Lung (tissue), 16 donors: ENCODE data around the gene RTN4IP1. TPM values are rescaled to one million over a fixed set of nuclear protein-coding genes. Genes with fewer than 3 reads are reported as not detected.

Experiments
- ATAC-seq: fragments of 200-7000 bp; cut with Tn5 transposase; one replicate; pipeline ENCODE4 v1.9.1; 2020; ENCODE audit warnings: moderate number of reproducible peaks; ENCODE audit not compliant: insufficient read depth, low FRiP score
- DNase-seq, 3 donors: peaks; one replicate each; pipeline ENCODE4 v3.0.0-alpha.2; 2013 to 2017
- H3K27ac ChIP-seq, 2 donors: one replicate each; pipeline ENCODE4 v1.5.1; 2013; ENCODE audit warnings: mild to moderate bottlenecking in 2 of 2, moderate library complexity in 2 of 2, control low read depth in 1 of 2, inconsistent platforms in 1 of 2, low read depth in 1 of 2, low read length in 1 of 2
- H3K27me3 ChIP-seq, 3 donors: one replicate each; pipeline ENCODE4 v1.5.1; 2013; ENCODE audit warnings: low read length in 2 of 3; ENCODE audit not compliant: control insufficient read depth in 3 of 3, insufficient read depth in 3 of 3
- H3K36me3 ChIP-seq, 4 donors: one replicate each; pipeline ENCODE4 v1.5.1; 2013; ENCODE audit warnings: low read length in 4 of 4, mild to moderate bottlenecking in 1 of 4, moderate library complexity in 1 of 4; ENCODE audit not compliant: control insufficient read depth in 4 of 4, insufficient read depth in 4 of 4
- H3K4me1 ChIP-seq, 5 donors: one replicate each; pipeline ENCODE4 v1.5.1; 2013; ENCODE audit warnings: low read length in 5 of 5, mild to moderate bottlenecking in 2 of 5, moderate library complexity in 1 of 5; ENCODE audit not compliant: control insufficient read depth in 5 of 5, insufficient read depth in 5 of 5
- H3K4me3 ChIP-seq: one replicate; pipeline ENCODE4 v1.5.1; 2013; ENCODE audit warnings: mild to moderate bottlenecking, control low read depth, moderate library complexity
- H3K9ac ChIP-seq, 2 donors: one replicate each; pipeline ENCODE4 v1.5.1; 2013; ENCODE audit warnings: low read length in 2 of 2, control low read depth in 1 of 2; ENCODE audit not compliant: insufficient read depth in 1 of 2
- H3K9me3 ChIP-seq, 4 donors: one replicate each; pipeline ENCODE4 v1.5.1; 2013; ENCODE audit warnings: low read length in 3 of 4, mild to moderate bottlenecking in 1 of 4, moderate library complexity in 1 of 4; ENCODE audit not compliant: control insufficient read depth in 4 of 4, insufficient read depth in 3 of 4
- CTCF ChIP-seq: IDR thresholded peaks from 2 replicates; pipeline ENCODE4 v1.5.1; 2012; ENCODE audit warnings: mild to moderate bottlenecking; ENCODE audit errors: control extremely low read depth, extremely low read depth
- WGBS, 2 donors: extraction: QIAGEN DNeasy Blood & Tissue Kit; methylation state at CpG; one replicate each; pipeline ENCODE4 v1.1.7; 2013; 5-methylcytosine and 5-hydroxymethylcytosine counted together
- long read RNA-seq, 5 donors: transcript quantifications; one replicate each; lab custom pipeline, GENCODE V29; 2026
- polyA plus RNA-seq, 2 donors: library from polyadenylated mRNA; stranded (reverse); fragments of 200-250 nt; gene quantifications; one replicate each; pipeline ENCODE4 v1.2.1, GENCODE V29; 2013
- total RNA-seq, 2 donors: library from RNA; depleted of rRNA in 1 of 2; stranded (reverse); fragments of >200 nt in 1 of 2; gene quantifications; one replicate each; pipeline ENCODE4 v1.2.1, GENCODE V29; 2014 to 2021
- donor health status: control.
- donor health status: control.
- donor health status: Bipolar disorder and iron deficiency.
- donor health status: healthy.
- donor health status: DM: yes; HTN: yes; CAD: no.

The RTN4IP1 gene
- total RNA-seq: 1 to 10 TPM; 2.8 to 5.6 TPM
- polyA plus RNA-seq: 1 to 10 TPM; 4.5 to 4.7 TPM
- long read RNA-seq, donor 1, partial matches to known transcripts: 0 of 4 reads
- long read RNA-seq, donor 1, other reads (novel, unspliced or antisense): 0 of 4 reads
- long read RNA-seq, donor 2: 0 reads
- long read RNA-seq, donor 3, partial matches to known transcripts: 0 of 2 reads
- long read RNA-seq, donor 3, other reads (novel, unspliced or antisense): 0 of 2 reads
- long read RNA-seq, donor 4, partial matches to known transcripts: 0 of 5 reads
- long read RNA-seq, donor 4, other reads (novel, unspliced or antisense): 0 of 5 reads
- long read RNA-seq, donor 5, transcript RTN4IP1-203 (2 exons, 433 nt): major isoform, 9 of 12 reads
- long read RNA-seq, donor 5, partial matches to known transcripts: 0 of 12 reads
- long read RNA-seq, donor 5, other reads (novel, unspliced or antisense): 0 of 12 reads

GRCh38 chr6:106629103-106629858 is at the start of gene RTN4IP1, which contains the start of gene QRSL1:
TSS of gene RTN4IP1 (minus strand) at chr6:106629498. CDS start at chr6:106629021, 477 bp downstream.
TSS of gene QRSL1 (plus strand) at chr6:106629578. CDS start at chr6:106629682, 104 bp downstream.
- Histone ChIP-seq H3K4me1 (peaks cover 0 to 11% (median 6%) of the 10 kb centered on the region in 5 donors), H3K9me3 (no peaks in the 10 kb centered on the region), H3K27ac (peak within 1 kb of the TSS; percentile 75 to 78), H3K27me3 (no peaks in the 10 kb centered on the region), H3K36me3 (no peaks in the 10 kb centered on the region), H3K9ac (peak within 1 kb of the TSS; percentile 94 to 96), H3K4me3 (peak within 1 kb of the TSS; percentile 95)
- peak; percentile 94 to 98 (median 97) for DNase-seq
- WGBS, 2 donors: 0% methylated on average over 46 of the region's 46 CpGs
- no peak for TF ChIP-seq CTCF
- ATAC-seq: peak; percentile 99

- Histone ChIP-seq H3K4me3 (no peak overlapping the region), H3K27me3 (no peaks in the 10 kb centered on the region), H3K9ac (no peak overlapping the region), H3K4me1 (no peaks in the 10 kb centered on the region), H3K27ac (no peak overlapping the region), H3K36me3 (no peaks in the 10 kb centered on the region), H3K9me3 (no peaks in the 10 kb centered on the region)
- ATAC-seq: no peak
- whole genome bisulfite sequencing, 2 donors: 63 to 70% methylated on average over 3 of the region's 3 CpGs
- no peak for TF ChIP-seq CTCF
- DNase-seq: no peak
These were observed 48.0 kb upstream of the RTN4IP1 start for GRCh38 chr6:106677282-106677681.

GRCh38 chr6:106674541-106675229 is 45.4 kb upstream of the RTN4IP1 start:
- ATAC-seq (no peak), DNase-seq (no peak)
- no peaks in the 10 kb centered on the region for H3K27me3 ChIP-seq
- no peaks in the 10 kb centered on the region for H3K9me3 ChIP-seq
- H3K9ac ChIP-seq: no peak overlapping the region
- H3K36me3 ChIP-seq: no peaks in the 10 kb centered on the region
- no peak overlapping the region for H3K27ac ChIP-seq
- H3K4me3 ChIP-seq: no peak overlapping the region
- TF ChIP-seq CTCF: no peak
- H3K4me1 ChIP-seq: no peaks in the 10 kb centered on the region
